Measurements from ENCODE around the gene GLG1.

GLG1 gene

DNA sequence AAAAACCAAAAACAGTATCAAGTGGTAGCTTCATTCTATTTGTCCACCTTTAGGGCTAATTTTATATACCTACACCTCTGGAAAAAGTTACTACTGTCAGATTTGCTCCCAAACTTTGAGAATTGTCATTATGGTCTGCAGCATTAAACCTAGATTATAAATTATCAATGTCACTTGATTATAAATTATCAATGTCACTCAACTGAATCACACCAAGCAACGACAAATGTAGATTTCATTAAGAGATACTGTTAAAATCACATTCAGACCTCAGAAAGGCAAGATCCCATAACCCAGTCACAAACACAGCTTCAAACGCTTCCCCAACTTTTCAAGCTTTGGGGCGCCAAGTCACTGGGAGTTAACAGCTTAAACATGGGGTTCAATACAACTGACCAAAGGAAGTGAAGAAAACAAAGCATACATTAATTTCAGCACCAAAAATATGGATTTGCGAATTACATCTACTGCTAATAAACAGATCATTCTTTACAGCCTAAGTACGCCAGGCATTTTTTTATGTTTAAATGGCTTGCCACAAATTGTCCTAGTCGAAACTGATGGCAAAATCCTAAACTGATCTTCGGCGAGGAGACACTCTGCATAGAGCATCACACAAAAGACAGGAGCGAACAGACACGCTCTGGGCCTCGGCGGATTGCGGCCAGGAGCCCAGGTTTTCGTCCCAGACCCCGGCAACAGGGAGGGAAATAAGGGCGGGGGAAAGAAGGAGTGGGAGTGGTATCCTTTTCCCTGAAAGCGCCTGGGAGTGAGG, 981 bp downstream of the GLG1 start:
- H3K4me3 ChIP-seq (ENCODE audit: low read length) = peak overlapping the region; percentile 76
- no peaks in the 10 kb centered on the region for H3K27me3 ChIP-seq (replicated peaks; ENCODE audit: insufficient read depth, low read length)
- 0 out of 2 replicates have a peak overlapping the region, but pooled peaks have one; percentile 81 for H2AFZ ChIP-seq (ENCODE audit: low read length)
- H3F3A ChIP-seq (ENCODE audit: insufficient read depth, low read length) = no peaks in the 10 kb centered on the region
- no peaks in the 10 kb centered on the region for H3K9me3 ChIP-seq (replicated peaks; ENCODE audit: insufficient read depth, low read length)
- peak overlapping the region; percentile 80 for H3K4me2 ChIP-seq (ENCODE audit: low read depth, low read length)
- no peaks in the 10 kb centered on the region for H3K9me2 ChIP-seq (replicated peaks; ENCODE audit: insufficient read depth, low read length)
- H3K9ac ChIP-seq (ENCODE audit: low read length) = peak overlapping the region; percentile 82; the same call in 1 of the 2 replicates
- TF ChIP-seq, protein P1, sequence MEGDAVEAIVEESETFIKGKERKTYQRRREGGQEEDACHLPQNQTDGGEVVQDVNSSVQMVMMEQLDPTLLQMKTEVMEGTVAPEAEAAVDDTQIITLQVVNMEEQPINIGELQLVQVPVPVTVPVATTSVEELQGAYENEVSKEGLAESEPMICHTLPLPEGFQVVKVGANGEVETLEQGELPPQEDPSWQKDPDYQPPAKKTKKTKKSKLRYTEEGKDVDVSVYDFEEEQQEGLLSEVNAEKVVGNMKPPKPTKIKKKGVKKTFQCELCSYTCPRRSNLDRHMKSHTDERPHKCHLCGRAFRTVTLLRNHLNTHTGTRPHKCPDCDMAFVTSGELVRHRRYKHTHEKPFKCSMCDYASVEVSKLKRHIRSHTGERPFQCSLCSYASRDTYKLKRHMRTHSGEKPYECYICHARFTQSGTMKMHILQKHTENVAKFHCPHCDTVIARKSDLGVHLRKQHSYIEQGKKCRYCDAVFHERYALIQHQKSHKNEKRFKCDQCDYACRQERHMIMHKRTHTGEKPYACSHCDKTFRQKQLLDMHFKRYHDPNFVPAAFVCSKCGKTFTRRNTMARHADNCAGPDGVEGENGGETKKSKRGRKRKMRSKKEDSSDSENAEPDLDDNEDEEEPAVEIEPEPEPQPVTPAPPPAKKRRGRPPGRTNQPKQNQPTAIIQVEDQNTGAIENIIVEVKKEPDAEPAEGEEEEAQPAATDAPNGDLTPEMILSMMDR (IDR thresholded peaks at IDR 0.05; ENCODE audit: low read length) = no peak
- no peak for TF ChIP-seq EZH2 (optimal IDR thresholded peaks at IDR 0.05; ENCODE audit: low read depth, low read length)
- TF ChIP-seq EZH2phosphoT487 (IDR thresholded peaks at IDR 0.05; ENCODE audit: low read length) = no peak
- no peaks in the 10 kb centered on the region for H4K20me1 ChIP-seq (ENCODE audit: insufficient read depth, low read length)
- H3K4me1 ChIP-seq (ENCODE audit: low read length) = no peaks in the 10 kb centered on the region
- no peak for DNase-seq
- peaks cover 57% of the 10 kb centered on the region for H3K79me2 ChIP-seq (ENCODE audit: low read length)
- no peaks in the 10 kb centered on the region for H3K36me3 ChIP-seq (replicated peaks; ENCODE audit: insufficient read depth, low read length)
- peak overlapping the region; percentile 68; the same call in 1 of the 2 replicates for H3K27ac ChIP-seq (ENCODE audit: low read length)

DNA sequence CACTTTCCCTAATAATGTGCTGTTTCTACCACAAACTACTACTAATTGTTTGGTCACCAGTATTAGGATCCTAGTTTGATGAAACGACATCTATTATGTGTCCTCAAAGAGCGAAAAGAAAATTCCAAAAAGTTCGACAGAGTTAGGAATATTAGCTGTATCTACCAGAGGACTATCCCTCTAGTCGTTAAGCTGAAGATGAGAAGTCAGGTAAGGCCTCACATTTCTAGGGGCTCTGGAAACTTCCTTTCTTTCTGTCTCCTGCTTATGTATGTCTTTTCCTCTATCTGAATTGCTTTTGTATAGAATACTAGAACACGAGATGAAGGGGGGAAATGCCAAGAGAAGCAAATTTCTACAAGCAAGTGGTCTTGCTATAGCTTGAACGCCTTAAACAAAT, 1.6 kb downstream of the GLG1 start:
- TF ChIP-seq, protein P1 (IDR thresholded peaks at IDR 0.05; ENCODE audit: low read length) = no peak
- no peak for TF ChIP-seq EZH2 (optimal IDR thresholded peaks at IDR 0.05; ENCODE audit: low read depth, low read length)
- TF ChIP-seq EZH2phosphoT487 (IDR thresholded peaks at IDR 0.05; ENCODE audit: low read length) = no peak
- no peaks in the 10 kb centered on the region for H4K20me1 ChIP-seq (ENCODE audit: insufficient read depth, low read length)
- no peaks in the 10 kb centered on the region for H3K36me3 ChIP-seq (replicated peaks; ENCODE audit: insufficient read depth, low read length)
- H3K79me2 ChIP-seq (ENCODE audit: low read length) = peaks cover 63% of the 10 kb centered on the region
- H3K4me2 ChIP-seq (ENCODE audit: low read depth, low read length) = peak overlapping the region; percentile 80
- no peaks in the 10 kb centered on the region for H3K9me2 ChIP-seq (replicated peaks; ENCODE audit: insufficient read depth, low read length)
- peak overlapping the region; percentile 82; the same call in 1 of the 2 replicates for H3K9ac ChIP-seq (ENCODE audit: low read length)
- H3K9me3 ChIP-seq (replicated peaks; ENCODE audit: insufficient read depth, low read length) = no peaks in the 10 kb centered on the region
- DNase-seq = no peak
- H3K4me3 ChIP-seq (ENCODE audit: low read length) = peak overlapping the region; percentile 76
- H3K27ac ChIP-seq (ENCODE audit: low read length) = no peak overlapping the region
- H2AFZ ChIP-seq (ENCODE audit: low read length) = no peak overlapping the region
- no peaks in the 10 kb centered on the region for H3F3A ChIP-seq (ENCODE audit: insufficient read depth, low read length)
- no peaks in the 10 kb centered on the region for H3K4me1 ChIP-seq (ENCODE audit: low read length)
- no peaks in the 10 kb centered on the region for H3K27me3 ChIP-seq (replicated peaks; ENCODE audit: insufficient read depth, low read length)

DNA sequence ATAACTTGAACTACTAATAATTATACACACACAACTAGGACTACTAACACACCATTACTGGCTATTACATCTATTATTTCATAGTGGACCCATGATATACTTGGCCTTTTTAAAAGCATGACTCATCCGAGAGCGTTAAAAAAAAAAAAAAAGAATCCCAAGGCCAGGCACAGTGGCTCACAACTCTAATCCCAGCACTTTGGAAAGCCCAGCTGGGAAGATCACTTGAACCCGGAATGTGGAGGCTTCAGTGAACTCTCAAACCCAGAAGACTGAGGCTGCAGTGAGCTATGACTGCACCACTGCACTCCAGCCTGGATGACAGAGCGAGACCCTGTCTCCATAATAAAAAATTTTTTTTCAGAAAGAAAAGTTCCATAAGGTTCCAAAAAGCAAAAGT, 3.1 kb downstream of the GLG1 start:
- no peak overlapping the region for H3K4me2 ChIP-seq (ENCODE audit: low read depth, low read length)
- H3K9ac ChIP-seq (ENCODE audit: low read length) = no peak overlapping the region
- TF ChIP-seq EZH2phosphoT487 (IDR thresholded peaks at IDR 0.05; ENCODE audit: low read length) = no peak
- TF ChIP-seq EZH2 (optimal IDR thresholded peaks at IDR 0.05; ENCODE audit: low read depth, low read length) = no peak
- TF ChIP-seq, protein P1 (IDR thresholded peaks at IDR 0.05; ENCODE audit: low read length) = no peak
- no peak overlapping the region for H2AFZ ChIP-seq (ENCODE audit: low read length)
- H3F3A ChIP-seq (ENCODE audit: insufficient read depth, low read length) = no peaks in the 10 kb centered on the region
- no peaks in the 10 kb centered on the region for H3K27me3 ChIP-seq (replicated peaks; ENCODE audit: insufficient read depth, low read length)
- H3K27ac ChIP-seq (ENCODE audit: low read length) = no peak overlapping the region
- H3K9me2 ChIP-seq (replicated peaks; ENCODE audit: insufficient read depth, low read length) = no peaks in the 10 kb centered on the region
- no peak for DNase-seq
- H3K4me3 ChIP-seq (ENCODE audit: low read length) = no peak overlapping the region
- H3K9me3 ChIP-seq (replicated peaks; ENCODE audit: insufficient read depth, low read length) = no peaks in the 10 kb centered on the region
- no peaks in the 10 kb centered on the region for H4K20me1 ChIP-seq (ENCODE audit: insufficient read depth, low read length)
- H3K4me1 ChIP-seq (ENCODE audit: low read length) = no peaks in the 10 kb centered on the region
- peaks cover 76% of the 10 kb centered on the region for H3K79me2 ChIP-seq (ENCODE audit: low read length)
- no peaks in the 10 kb centered on the region for H3K36me3 ChIP-seq (replicated peaks; ENCODE audit: insufficient read depth, low read length)
